ENCODE data around the gene ARMH3. TPM values are rescaled to one million over a fixed set of nuclear protein-coding genes. Genes with fewer than 3 reads are reported as not detected.

Gene ARMH3
- total and polyA plus RNA-seq, 2 experiments from 2014 or later, result 8.7 to 11.1 TPM

GRCh38 chr10:101932183-101932582, 123.8 kb downstream of the ARMH3 start:
- no peak overlapping the region for H3K4me3 Mint-ChIP-seq
- no peak overlapping the region for H3K4me3 ChIP-seq
- no peak for ATAC-seq

More at GRCh38 chr10:101932183-101932582, 123.8 kb downstream of the ARMH3 start:
- H3K9me2 ChIP-seq (ENCODE audit: insufficient read depth), result no peaks in the 10 kb centered on the region
- Mint-ChIP-seq H3K4me1 (peaks cover 4% of the 10 kb centered on the region; the same call in 2 of the 3 replicates), H3K27me3 (ENCODE audit: insufficient read depth, low read depth, poor library complexity) (peaks cover 3% of the 10 kb centered on the region), H3K36me3 (ENCODE audit: low read depth) (no peaks in the 10 kb centered on the region), H3K9me3 (no peaks in the 10 kb centered on the region), H3K27ac (no peak overlapping the region)
- no peaks in the 10 kb centered on the region for H3K36me3 ChIP-seq (ENCODE audit: insufficient read depth)
- no peak for DNase-seq (ENCODE audit: low spot score)
- no peaks in the 10 kb centered on the region for H3F3A ChIP-seq (replicated peaks; ENCODE audit: low read depth)
- H3K27ac ChIP-seq (ENCODE audit: low read depth), result no peak overlapping the region
- H3K4me2 ChIP-seq, result no peak overlapping the region
- H2AFZ ChIP-seq, result no peak overlapping the region
- H3K27me3 ChIP-seq (ENCODE audit: insufficient read depth), result no peaks in the 10 kb centered on the region
- TF ChIP-seq EZH2 (IDR thresholded peaks at IDR 0.05; ENCODE audit: low read depth, unreplicated experiment) (no peak), ZNF114 (CRISPR knock-in tag; IDR thresholded peaks at IDR 0.05) (no peak), ZNF462 (CRISPR knock-in tag; IDR thresholded peaks at IDR 0.05) (no peak), POLR2AphosphoS5 (IDR thresholded peaks at IDR 0.05; ENCODE audit: low read depth) (no peak), CREB1 (CRISPR knock-in tag; IDR thresholded peaks at IDR 0.05; ENCODE audit: low read depth) (no peak), EZH2phosphoT487 (IDR thresholded peaks at IDR 0.05; ENCODE audit: unreplicated experiment) (no peak), JUNB (IDR thresholded peaks at IDR 0.05; ENCODE audit: unreplicated experiment) (no peak), CTCF (conservative IDR thresholded peaks at IDR 0.05; ENCODE audit: low read depth in 2 of 2) (no peak), ETS1 (IDR thresholded peaks at IDR 0.05) (no peak), NANOG (IDR thresholded peaks at IDR 0.05; ENCODE audit: borderline replicate concordance) (no peak)
- 0 out of 2 replicates have a peak, but pooled peaks cover 6% of the 10 kb centered on the region for H4K20me1 ChIP-seq (replicated peaks; ENCODE audit: insufficient read depth)
- H3K79me2 ChIP-seq (replicated peaks; ENCODE audit: insufficient read depth), result no peaks in the 10 kb centered on the region
- 0 out of 2 replicates have a peak, but pooled peaks cover 3% of the 10 kb centered on the region for H3K4me1 ChIP-seq (ENCODE audit: insufficient read depth)
